ENCODE data around the gene ADAT1.

Gene ADAT1

GRCh38 chr16:75624921-75625334 is 1.8 kb upstream of the ADAT1 start (continued):
- peak; percentile 62; the same call in 1 of the 2 replicates for TF ChIP-seq ZNF580 (tag by site-specific recombination; IDR thresholded peaks at IDR 0.05)
- TF ChIP-seq ZNF37A (tag by site-specific recombination; IDR thresholded peaks at IDR 0.05), result no peak
- no peak for TF ChIP-seq ZNF792 (tag by site-specific recombination; IDR thresholded peaks at IDR 0.05)
- no peak for TF ChIP-seq SP3 (tag by site-specific recombination; IDR thresholded peaks at IDR 0.05)
- peak; percentile 56; the same call in 1 of the 2 replicates for TF ChIP-seq ZNF692 (tag by site-specific recombination; IDR thresholded peaks at IDR 0.05)
- peak; percentile 28; the same call in 1 of the 2 replicates for TF ChIP-seq BCL11B (tag by site-specific recombination; IDR thresholded peaks at IDR 0.05; ENCODE audit: low read depth)
- TF ChIP-seq ZBTB20 (tag by site-specific recombination; IDR thresholded peaks at IDR 0.05), result peak; percentile 40; the same call in 1 of the 2 replicates
- TF ChIP-seq ZNF610 (tag by site-specific recombination; IDR thresholded peaks at IDR 0.05; ENCODE audit: borderline replicate concordance), result no peak
- no peak for TF ChIP-seq ZNF10 (tag by site-specific recombination; IDR thresholded peaks at IDR 0.05)
- TF ChIP-seq INSM2 (tag by site-specific recombination; IDR thresholded peaks at IDR 0.05), result peak; percentile 65; the same call in 1 of the 2 replicates
- TF ChIP-seq ZFP69B (tag by site-specific recombination; IDR thresholded peaks at IDR 0.05), result 0 out of 2 replicates have a peak, but pooled peaks have one; percentile 18
- no peak for TF ChIP-seq ZNF747 (tag by site-specific recombination; IDR thresholded peaks at IDR 0.05)
- no peak for TF ChIP-seq ZSCAN5A (tag by site-specific recombination; IDR thresholded peaks at IDR 0.05)
- TF ChIP-seq ZNF341 (tag by site-specific recombination; IDR thresholded peaks at IDR 0.05; ENCODE audit: low read depth), result no peak
- no peak for TF ChIP-seq ZBTB49 (tag by site-specific recombination; IDR thresholded peaks at IDR 0.05; ENCODE audit: low read depth)
- 0 out of 2 replicates have a peak, but pooled peaks have one; percentile 47 for TF ChIP-seq IKZF3 (tag by site-specific recombination; IDR thresholded peaks at IDR 0.05)
- 0 out of 2 replicates have a peak, but pooled peaks have one; percentile 23 for TF ChIP-seq ZNF660 (tag by site-specific recombination; IDR thresholded peaks at IDR 0.05)
- TF ChIP-seq GFI1B (tag by site-specific recombination; IDR thresholded peaks at IDR 0.05), result peak; percentile 86
- peak; percentile 38 for TF ChIP-seq OSR2 (tag by site-specific recombination; IDR thresholded peaks at IDR 0.05)
- peak; percentile 94 for TF ChIP-seq ZBTB17 (tag by site-specific recombination; IDR thresholded peaks at IDR 0.05)
- TF ChIP-seq ZNF600 (tag by site-specific recombination; IDR thresholded peaks at IDR 0.05), result peak; percentile 52; the same call in 1 of the 2 replicates
- TF ChIP-seq MZF1 (tag by site-specific recombination; IDR thresholded peaks at IDR 0.05; ENCODE audit: borderline replicate concordance), result peak; percentile 62; the same call in 1 of the 2 replicates
- TF ChIP-seq ZNF544 (tag by site-specific recombination; IDR thresholded peaks at IDR 0.05), result no peak
- peak; percentile 68; the same call in 1 of the 2 replicates for TF ChIP-seq BCL11A (tag by site-specific recombination; IDR thresholded peaks at IDR 0.05; ENCODE audit: low read depth)
- TF ChIP-seq TCF7L2 (IDR thresholded peaks at IDR 0.05; ENCODE audit: borderline replicate concordance, low read depth, low read length), result 0 out of 2 replicates have a peak, but pooled peaks have one; percentile 29
- TF ChIP-seq ZNF350 (tag by site-specific recombination; IDR thresholded peaks at IDR 0.05), result no peak
- TF ChIP-seq KLF16 (tag by site-specific recombination; IDR thresholded peaks at IDR 0.05), result peak; percentile 39; the same call in 1 of the 2 replicates
- TF ChIP-seq ZNF843 (tag by site-specific recombination; IDR thresholded peaks at IDR 0.05), result peak; percentile 69; the same call in 1 of the 2 replicates
- 0 out of 2 replicates have a peak, but pooled peaks have one; percentile 2 for TF ChIP-seq ZBTB11 (tag by site-specific recombination; conservative IDR thresholded peaks at IDR 0.05; ENCODE audit: low read depth)
